CD4-positive, alpha-beta memory T cell (primary cell): ENCODE results near the gene CRELD2. TPM values are rescaled to one million over a fixed set of nuclear protein-coding genes. Genes with fewer than 3 reads are reported as not detected.

ENCODE experiments used
- CTCF ChIA-PET: fragments of 350-600 bp; sonication (Branson Sonifier 250); formaldehyde crosslinking; loops from one replicate; lab custom pipeline; 2021; ENCODE audit warnings: inconsistent platforms; ENCODE audit not compliant: partially characterized antibody; lab: Charles Lee
- POLR2A ChIA-PET: fragments of 350-600 bp; sonication (Branson Sonifier 250); formaldehyde crosslinking; loops from one replicate; lab custom pipeline; 2021; ENCODE audit not compliant: partially characterized antibody; lab: Charles Lee
- DNase-seq, 5 donors: peaks; one replicate each; pipeline versions ENCODE4 v3.0.0 to v3.0.0-alpha.2; 2020 to 2022; ENCODE audit warnings: mixed read lengths in 1 of 5
- H3K27ac ChIP-seq: one replicate; pipeline ENCODE4 v1.7.0; 2013; ENCODE audit warnings: low read depth, low read length
- H3K27me3 ChIP-seq: 2 replicates; pipeline ENCODE4 v1.7.0; 2013; ENCODE audit warnings: mild to moderate bottlenecking, low read length, moderate library complexity; ENCODE audit not compliant: insufficient read depth
- H3K36me3 ChIP-seq: 2 replicates; pipeline ENCODE4 v1.7.0; 2013; ENCODE audit warnings: mild to moderate bottlenecking, low read length, moderate library complexity; ENCODE audit not compliant: insufficient read depth
- H3K4me1 ChIP-seq: 2 replicates; pipeline ENCODE4 v1.7.0; 2013; ENCODE audit warnings: mild to moderate bottlenecking, low read length, moderate library complexity; ENCODE audit not compliant: insufficient read depth
- H3K4me3 ChIP-seq, 2 donors: one replicate each; pipeline ENCODE4 v1.7.0; 2013; ENCODE audit warnings: low read length in 2 of 2, mild to moderate bottlenecking in 1 of 2
- H3K9me3 ChIP-seq, 2 donors: one replicate each; pipeline ENCODE4 v1.7.0; 2013; ENCODE audit warnings: low read length in 2 of 2, control low read depth in 1 of 2; ENCODE audit not compliant: control insufficient read depth in 1 of 2
- H3K27ac Mint-ChIP-seq, 7 donors: one replicate each; pipeline ENCODE4 v1.8.0; 2020 to 2021; ENCODE audit warnings: mixed read lengths in 7 of 7, mild to moderate bottlenecking in 6 of 7, inconsistent platforms in 3 of 7, moderate library complexity in 3 of 7
- H3K27me3 Mint-ChIP-seq, 2 donors: one replicate each; pipeline ENCODE4 v1.8.0; 2020 to 2021; ENCODE audit warnings: mixed read lengths in 2 of 2
- H3K36me3 Mint-ChIP-seq, 2 donors: one replicate each; pipeline ENCODE4 v1.8.0; 2020 to 2021; ENCODE audit warnings: mixed read lengths in 2 of 2, inconsistent platforms in 1 of 2, mild to moderate bottlenecking in 1 of 2
- H3K4me1 Mint-ChIP-seq, 4 donors: one replicate each; pipeline ENCODE4 v1.8.0; 2020 to 2021; ENCODE audit warnings: mixed read lengths in 4 of 4, mild to moderate bottlenecking in 1 of 4
- H3K4me3 Mint-ChIP-seq, 8 donors: one replicate each; pipeline ENCODE4 v1.8.0; 2020 to 2021; ENCODE audit warnings: mixed read lengths in 8 of 8, mild to moderate bottlenecking in 7 of 8, moderate library complexity in 6 of 8, inconsistent platforms in 3 of 8
- H3K9me3 Mint-ChIP-seq, 8 donors: one replicate each; pipeline ENCODE4 v1.8.0; 2020 to 2021; ENCODE audit warnings: mixed read lengths in 8 of 8, mild to moderate bottlenecking in 5 of 8, inconsistent platforms in 3 of 8, moderate library complexity in 1 of 8
- intact Hi-C: fragments of 100-400 bp; cut with micrococcal nuclease; formaldehyde crosslinking; loops from one replicate; pipeline ENCODE4 v1.15.1; 2023
- polyA plus RNA-seq, 2 donors: library from polyadenylated mRNA; unstranded; fragments of 300-500 nt; fragmentation: Illumina TruSeq; gene quantifications; one replicate each; pipeline ENCODE4 v1.2.3, GENCODE V29; 2021
- total RNA-seq, 2 experiments: library from RNA; stranded (reverse); gene quantifications; one replicate each; pipeline ENCODE4 v1.2.3, GENCODE V29; 2021

Gene CRELD2
- total and polyA plus RNA-seq, 4 experiments from 2014 or later: 36.0 to 46.1 (median 38.2) TPM

GRCh38 chr22:49951986-49952896 is 33.8 kb downstream of the CRELD2 start:
- Histone ChIP-seq H3K27ac (no peak overlapping the region), H3K9me3 (no peaks in the 10 kb centered on the region), H3K4me3 (no peak overlapping the region), H3K4me1 (no peaks in the 10 kb centered on the region), H3K36me3 (no peaks in the 10 kb centered on the region), H3K27me3 (no peaks in the 10 kb centered on the region)
- intact Hi-C loops: no loop called here
- Mint-ChIP-seq H3K27me3 (no peaks in the 10 kb centered on the region), H3K9me3 (no peaks in the 10 kb centered on the region), H3K27ac (peak overlapping the region in 1 of 7 donors; percentile 25), H3K36me3 (no peaks in the 10 kb centered on the region), H3K4me3 (no peak overlapping the region), H3K4me1 (no peaks in the 10 kb centered on the region)
- CTCF ChIA-PET: no interaction called here
- no peak for DNase-seq
- POLR2A ChIA-PET: interaction anchor here (1.6 to 2.7 kb wide), 4 partner anchors 9 to 19 kb away, joined by 3 to 17 read pairs (median 7); partner anchors contain the start of gene PIM3

GRCh38 chr22:49953027-49953679 is 34.7 kb downstream of the CRELD2 start:
- Histone ChIP-seq H3K36me3 (no peaks in the 10 kb centered on the region), H3K27me3 (no peaks in the 10 kb centered on the region), H3K4me3 (no peak overlapping the region), H3K27ac (no peak overlapping the region), H3K9me3 (no peaks in the 10 kb centered on the region), H3K4me1 (no peaks in the 10 kb centered on the region)
- Mint-ChIP-seq H3K27ac (no peak overlapping the region), H3K4me1 (peaks cover 0 to 3% (median 0%) of the 10 kb centered on the region in 4 donors), H3K9me3 (no peaks in the 10 kb centered on the region), H3K36me3 (no peaks in the 10 kb centered on the region), H3K27me3 (no peaks in the 10 kb centered on the region), H3K4me3 (no peak overlapping the region)
- intact Hi-C loops: no loop called here
- POLR2A ChIA-PET: interaction anchor here (2.7 kb wide), 1 partner anchor 13 kb away, joined by 9 read pairs; no protein-coding TSS in a partner anchor
- no peak for DNase-seq
- CTCF ChIA-PET: no interaction called here

DNA sequence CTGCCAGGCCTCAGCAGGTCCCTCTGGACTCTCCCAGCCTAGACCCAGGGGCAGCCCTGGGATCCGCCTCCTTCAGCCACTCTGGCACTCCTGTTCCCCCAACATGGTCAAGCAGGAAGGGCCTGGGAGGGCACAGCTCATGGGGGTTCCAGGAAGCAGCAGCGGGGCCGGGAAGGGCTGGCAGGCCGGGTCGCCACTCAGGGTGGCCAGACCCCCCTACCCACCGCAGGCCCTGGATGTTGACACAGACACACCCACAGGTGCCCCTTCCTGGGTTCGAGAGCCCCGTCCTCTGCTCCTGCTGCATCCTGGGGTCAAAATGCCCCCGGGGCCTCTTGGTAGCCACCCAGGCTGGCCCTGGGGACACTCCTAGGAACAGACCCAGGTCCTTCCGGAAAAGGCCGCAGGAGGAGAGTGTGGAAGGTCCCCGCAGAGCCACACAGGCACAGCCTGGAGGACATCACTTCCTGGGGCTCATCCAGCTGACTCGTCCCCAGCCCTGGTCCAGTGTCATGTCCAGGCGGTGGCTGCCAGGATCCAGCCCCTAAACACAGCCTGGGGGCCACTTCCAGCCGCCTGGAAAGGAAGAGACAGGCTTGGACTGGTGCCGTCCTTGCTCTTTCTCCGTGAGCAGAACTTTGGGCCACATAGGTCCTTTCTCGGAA is 35.4 kb downstream of the CRELD2 start:
- H3K4me1 ChIP-seq: no peaks in the 10 kb centered on the region
- no peaks in the 10 kb centered on the region for H3K36me3 ChIP-seq
- ChIA-PET CTCF (no interaction called here), POLR2A (interaction anchor here (2.7 kb wide), 1 partner anchor 13 kb away, joined by 9 read pairs; no protein-coding TSS in a partner anchor)
- no peaks in the 10 kb centered on the region for H3K27me3 Mint-ChIP-seq
- H3K27me3 ChIP-seq: no peaks in the 10 kb centered on the region
- no peaks in the 10 kb centered on the region for H3K9me3 Mint-ChIP-seq
- intact Hi-C loops: no loop called here
- no peaks in the 10 kb centered on the region for H3K36me3 Mint-ChIP-seq
- peaks cover 0 to 5% (median under 1%) of the 10 kb centered on the region in 4 donors for H3K4me1 Mint-ChIP-seq
- H3K4me3 Mint-ChIP-seq: no peak overlapping the region
- H3K27ac ChIP-seq: no peak overlapping the region
- H3K27ac Mint-ChIP-seq: no peak overlapping the region
- H3K4me3 ChIP-seq: no peak overlapping the region
- H3K9me3 ChIP-seq: no peaks in the 10 kb centered on the region
- no peak for DNase-seq

- DNase-seq: no peak
- no peak overlapping the region for H3K4me3 Mint-ChIP-seq
- intact Hi-C loops: no loop called here
- H3K4me1 Mint-ChIP-seq: peaks cover 0 to 10% (median 3%) of the 10 kb centered on the region in 4 donors
- H3K36me3 Mint-ChIP-seq: peaks cover 0 to 1% of the 10 kb centered on the region in 2 donors
- H3K9me3 Mint-ChIP-seq: no peaks in the 10 kb centered on the region
- Histone ChIP-seq H3K4me3 (no peak overlapping the region), H3K36me3 (no peaks in the 10 kb centered on the region), H3K4me1 (peaks cover 3% of the 10 kb centered on the region), H3K9me3 (no peaks in the 10 kb centered on the region), H3K27ac (no peak overlapping the region), H3K27me3 (no peaks in the 10 kb centered on the region)
- H3K27me3 Mint-ChIP-seq: no peaks in the 10 kb centered on the region
- ChIA-PET CTCF (no interaction called here), POLR2A (no interaction called here)
- no peak overlapping the region for H3K27ac Mint-ChIP-seq
Observed at GRCh38 chr22:49954354-49954753, 35.9 kb downstream of the CRELD2 start.

DNA sequence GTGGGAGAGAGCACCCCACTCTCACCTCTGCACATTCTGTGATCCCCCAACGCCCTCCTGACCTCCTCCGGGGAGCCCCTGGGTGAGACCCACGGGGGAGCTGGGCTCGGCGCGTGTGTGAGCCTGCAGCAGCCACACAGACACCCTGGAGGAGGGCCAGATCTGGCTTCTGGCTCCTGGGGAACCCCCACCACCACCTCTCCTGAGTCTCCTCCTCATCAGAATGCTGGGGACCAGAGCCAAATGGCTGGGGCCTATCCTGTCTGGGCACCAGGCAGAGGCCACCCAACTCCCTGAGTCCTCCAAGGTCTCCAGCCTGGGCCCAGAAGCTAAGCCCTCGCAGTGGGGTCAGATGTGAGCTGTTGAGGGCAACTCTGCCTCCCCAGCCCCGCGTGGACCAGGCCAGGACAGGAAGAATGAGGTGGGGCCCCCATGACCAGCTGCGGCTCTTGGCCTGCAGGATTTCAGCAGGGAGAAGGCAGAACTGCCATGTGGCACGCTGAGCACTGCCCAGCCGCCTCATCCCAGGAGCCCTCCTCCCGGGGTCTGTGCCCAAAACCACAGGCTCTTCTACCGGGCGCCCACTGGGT is 36.7 kb downstream of the CRELD2 start:
- Mint-ChIP-seq H3K9me3 (peaks cover 0 to 2% (median 0%) of the 10 kb centered on the region in 8 donors), H3K4me3 (no peak overlapping the region), H3K27ac (peak overlapping the region in 1 of 7 donors; percentile 42), H3K27me3 (no peaks in the 10 kb centered on the region), H3K4me1 (peaks cover 0 to 15% (median 5%) of the 10 kb centered on the region in 4 donors), H3K36me3 (peaks cover 0 to 3% of the 10 kb centered on the region in 2 donors)
- ChIA-PET POLR2A (interaction anchor here (1.3 kb wide), 1 partner anchor 18 kb away, joined by 4 read pairs; no protein-coding TSS in a partner anchor), CTCF (interaction anchor here (1.9 kb wide), 1 partner anchor 9 kb away, joined by 5 read pairs; no protein-coding TSS in a partner anchor)
- H3K27me3 ChIP-seq: no peaks in the 10 kb centered on the region
- H3K36me3 ChIP-seq: no peaks in the 10 kb centered on the region
- no peak overlapping the region for H3K27ac ChIP-seq
- no peak overlapping the region for H3K4me3 ChIP-seq
- intact Hi-C loops: no loop called here
- no peak for DNase-seq
- H3K4me1 ChIP-seq: peaks cover 10% of the 10 kb centered on the region
- no peaks in the 10 kb centered on the region for H3K9me3 ChIP-seq

DNA sequence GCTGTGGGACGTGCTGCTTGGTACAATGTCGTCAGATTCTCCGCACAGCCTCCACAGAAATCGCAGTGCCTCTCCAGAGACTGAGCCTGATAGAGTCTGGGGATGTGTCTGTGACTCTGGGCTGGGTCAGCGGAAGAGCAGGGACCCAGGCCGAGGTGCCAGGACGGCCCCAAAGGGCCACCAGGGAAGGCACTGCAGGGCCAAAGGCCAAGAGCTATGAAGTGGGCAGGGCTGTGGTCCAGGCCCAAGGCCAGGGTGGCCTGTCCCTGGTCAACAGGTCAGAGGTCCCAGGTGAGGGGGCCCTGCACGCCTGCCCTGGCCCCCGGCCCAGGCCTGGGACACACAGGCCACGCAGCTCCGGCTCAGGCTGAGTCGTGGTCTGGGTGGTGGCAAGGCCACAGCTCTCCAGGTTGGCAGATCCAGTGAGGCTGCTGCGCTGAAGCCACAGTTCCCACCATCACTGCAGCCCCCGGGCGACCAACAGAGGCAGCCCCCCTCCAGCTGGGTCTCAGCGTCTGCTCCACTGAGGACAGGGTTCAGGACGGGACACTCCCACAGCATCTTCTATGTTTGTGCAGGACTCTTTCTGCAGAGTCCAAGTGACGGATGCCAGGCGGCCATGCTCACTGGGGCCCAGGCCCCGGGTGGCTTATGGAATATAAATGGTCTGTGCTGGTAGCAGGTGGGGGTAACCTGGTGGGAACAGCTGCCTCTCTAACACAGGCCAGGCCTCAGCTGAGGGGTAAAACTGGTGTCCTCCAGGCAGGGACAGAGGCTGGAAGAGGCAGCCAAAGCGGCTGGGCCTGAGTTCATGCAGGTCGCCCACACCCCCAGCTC is 37.4 kb downstream of the CRELD2 start:
- H3K4me3 ChIP-seq: no peak overlapping the region
- H3K27me3 Mint-ChIP-seq: no peaks in the 10 kb centered on the region
- H3K36me3 Mint-ChIP-seq: peaks cover 0 to 3% of the 10 kb centered on the region in 2 donors
- CTCF ChIA-PET: interaction anchor here (1.9 kb wide), 1 partner anchor 9 kb away, joined by 5 read pairs; no protein-coding TSS in a partner anchor
- peak in 1 of 5 donors; percentile 33 for DNase-seq
- no peak overlapping the region for H3K4me3 Mint-ChIP-seq
- H3K27ac Mint-ChIP-seq: peak overlapping the region in 1 of 7 donors; percentile 42
- no peaks in the 10 kb centered on the region for H3K36me3 ChIP-seq
- POLR2A ChIA-PET: interaction anchor here (0.8 to 1.3 kb wide), 2 partner anchors 11 to 19 kb away, joined by 3 to 4 read pairs; no protein-coding TSS in a partner anchor
- peaks cover 10% of the 10 kb centered on the region for H3K4me1 ChIP-seq
- H3K9me3 Mint-ChIP-seq: peaks cover 0 to 2% (median 0%) of the 10 kb centered on the region in 8 donors
- H3K9me3 ChIP-seq: no peaks in the 10 kb centered on the region
- no peak overlapping the region for H3K27ac ChIP-seq
- H3K27me3 ChIP-seq: no peaks in the 10 kb centered on the region
- intact Hi-C loops: no loop called here
- H3K4me1 Mint-ChIP-seq: peaks cover 0 to 15% (median 5%) of the 10 kb centered on the region in 4 donors
